NB4 (cell line): ENCODE results near the gene PTPN2.
"Not testable (repeated sequence)": the region's sequence is repeated elsewhere in the genome, so short reads cannot be mapped to it uniquely, and the experiment has no call there.

Experiments
- DNase-seq: peaks from one replicate; pipeline ENCODE4 v3.0.0; 2010; ENCODE audit warnings: low read depth
- H3K4me3 ChIP-seq: one replicate; pipeline ENCODE4 v1.5.1; 2011; ENCODE audit warnings: mild to moderate bottlenecking, low read depth, low read length, moderate library complexity
- MYC ChIP-seq: IDR thresholded peaks from 2 replicates; pipeline ENCODE4 v1.6.1; 2011; ENCODE audit warnings: low read depth, low read length
- POLR2A ChIP-seq: IDR thresholded peaks from 2 replicates; pipeline ENCODE4 v1.6.1; 2011; ENCODE audit warnings: mild to moderate bottlenecking; ENCODE audit not compliant: insufficient read length; ENCODE audit errors: extremely low read depth
- TF ChIP-seq, protein P1 (sequence below): IDR thresholded peaks from 2 replicates; pipeline ENCODE4 v1.6.1; 2011; ENCODE audit warnings: low read depth, low read length
- TF ChIP-seq, protein P2 (sequence below): IDR thresholded peaks from one replicate; pipeline ENCODE4 v1.5.1; 2012; ENCODE audit warnings: low read depth, low read length

The PTPN2 gene

DNA sequence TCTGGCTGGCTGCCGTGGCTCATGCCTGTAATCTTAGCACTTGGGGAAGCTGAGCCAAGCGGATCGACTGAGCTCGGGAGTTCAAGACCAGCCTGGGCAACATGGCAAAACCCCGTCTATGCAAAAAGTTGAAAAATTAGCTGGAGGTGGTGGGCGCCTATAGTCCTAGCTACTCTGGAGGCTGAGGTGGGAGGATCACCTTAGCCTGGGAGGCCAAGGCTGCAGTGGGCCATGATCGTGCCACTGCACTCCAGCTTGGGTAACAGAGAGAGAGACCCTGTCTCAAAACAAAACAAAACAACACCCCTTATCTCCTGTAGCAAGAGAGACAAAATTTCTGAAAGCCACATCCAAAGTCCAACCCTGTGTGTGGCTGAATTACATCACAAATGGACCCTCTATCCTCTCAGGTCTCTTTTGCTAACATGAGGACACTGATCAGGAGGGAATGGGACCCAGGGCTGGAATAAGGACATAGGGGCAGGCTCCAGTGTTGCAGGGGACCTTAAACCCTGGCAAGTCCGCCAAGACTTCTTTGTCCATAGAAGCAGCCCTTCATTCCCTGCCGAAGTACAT, 116.4 kb downstream of the PTPN2 start:
- TF ChIP-seq, protein P1, sequence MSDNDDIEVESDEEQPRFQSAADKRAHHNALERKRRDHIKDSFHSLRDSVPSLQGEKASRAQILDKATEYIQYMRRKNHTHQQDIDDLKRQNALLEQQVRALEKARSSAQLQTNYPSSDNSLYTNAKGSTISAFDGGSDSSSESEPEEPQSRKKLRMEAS: no peak
- TF ChIP-seq POLR2A (no peak), MYC (no peak)
- TF ChIP-seq, protein P2, sequence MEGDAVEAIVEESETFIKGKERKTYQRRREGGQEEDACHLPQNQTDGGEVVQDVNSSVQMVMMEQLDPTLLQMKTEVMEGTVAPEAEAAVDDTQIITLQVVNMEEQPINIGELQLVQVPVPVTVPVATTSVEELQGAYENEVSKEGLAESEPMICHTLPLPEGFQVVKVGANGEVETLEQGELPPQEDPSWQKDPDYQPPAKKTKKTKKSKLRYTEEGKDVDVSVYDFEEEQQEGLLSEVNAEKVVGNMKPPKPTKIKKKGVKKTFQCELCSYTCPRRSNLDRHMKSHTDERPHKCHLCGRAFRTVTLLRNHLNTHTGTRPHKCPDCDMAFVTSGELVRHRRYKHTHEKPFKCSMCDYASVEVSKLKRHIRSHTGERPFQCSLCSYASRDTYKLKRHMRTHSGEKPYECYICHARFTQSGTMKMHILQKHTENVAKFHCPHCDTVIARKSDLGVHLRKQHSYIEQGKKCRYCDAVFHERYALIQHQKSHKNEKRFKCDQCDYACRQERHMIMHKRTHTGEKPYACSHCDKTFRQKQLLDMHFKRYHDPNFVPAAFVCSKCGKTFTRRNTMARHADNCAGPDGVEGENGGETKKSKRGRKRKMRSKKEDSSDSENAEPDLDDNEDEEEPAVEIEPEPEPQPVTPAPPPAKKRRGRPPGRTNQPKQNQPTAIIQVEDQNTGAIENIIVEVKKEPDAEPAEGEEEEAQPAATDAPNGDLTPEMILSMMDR: no peak
- DNase-seq: no peak
- H3K4me3 ChIP-seq: no peak overlapping the region

DNA sequence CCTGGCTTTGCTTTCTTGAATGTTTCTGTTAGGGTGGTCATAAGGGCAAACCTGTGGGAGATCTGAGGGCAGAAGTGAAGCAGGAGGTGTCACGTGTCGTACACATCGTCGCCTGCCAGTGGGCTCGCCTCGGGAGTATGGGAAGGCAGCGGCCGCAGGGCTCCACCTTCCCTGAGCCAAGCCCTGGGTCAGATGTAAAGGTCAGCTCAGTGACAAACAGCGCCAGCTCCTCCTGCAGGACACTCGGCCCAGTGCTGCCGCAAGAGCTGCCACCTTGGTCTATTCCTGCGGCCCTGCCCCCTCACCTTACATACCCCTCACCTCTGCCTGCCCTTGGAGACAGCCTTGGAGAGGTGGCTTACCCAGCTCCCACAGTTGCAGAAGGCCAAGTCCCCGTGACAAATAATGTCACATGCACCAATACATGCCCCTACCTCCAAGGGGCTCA, 117.0 kb downstream of the PTPN2 start:
- DNase-seq: no peak
- H3K4me3 ChIP-seq: no peak overlapping the region
- TF ChIP-seq MYC: no peak

DNA sequence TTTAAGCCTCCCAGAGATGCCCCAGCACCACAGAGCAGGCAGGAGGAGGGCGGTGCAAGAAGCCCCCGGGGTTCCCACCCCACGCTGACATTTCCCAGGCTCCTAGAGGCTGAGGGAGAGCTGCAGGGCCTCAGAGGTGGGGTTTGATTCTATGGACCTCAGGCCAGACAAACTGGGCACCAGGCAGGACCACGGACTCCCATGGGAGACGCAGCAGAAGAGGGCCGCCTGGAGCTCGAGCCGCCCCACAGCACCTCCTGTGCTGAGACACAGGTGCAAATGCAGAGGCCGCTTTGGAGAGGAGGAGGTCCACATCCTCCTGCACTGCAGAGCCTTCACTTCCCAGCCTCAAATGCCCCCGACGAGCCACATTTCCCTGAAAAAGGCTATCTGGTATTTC, 118.5 kb downstream of the PTPN2 start:
- TF ChIP-seq, protein P2: no peak
- no peak for TF ChIP-seq MYC
- TF ChIP-seq, protein P1: no peak
- no peak for TF ChIP-seq POLR2A
- no peak overlapping the region for H3K4me3 ChIP-seq
- DNase-seq: no peak

DNA sequence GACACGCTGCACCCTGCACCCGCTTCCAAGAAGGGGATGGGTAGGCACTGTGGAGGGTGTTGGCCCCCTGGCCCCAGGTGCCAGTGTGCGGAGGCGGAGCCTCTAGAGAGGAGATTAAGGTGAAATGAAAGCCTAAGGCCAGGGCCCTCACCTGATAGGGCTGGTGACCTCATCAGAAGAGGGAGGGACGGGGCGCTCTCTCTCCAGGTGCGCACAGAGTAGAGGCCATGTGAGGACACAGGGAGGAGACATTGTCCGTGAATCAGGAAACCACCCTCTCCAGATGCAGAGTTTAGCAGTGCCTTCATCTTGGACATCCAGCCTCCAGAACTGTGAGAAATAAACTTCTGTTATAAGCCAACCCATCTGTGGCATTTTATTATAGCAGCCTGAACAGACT, 118.9 kb downstream of the PTPN2 start:
- DNase-seq: no peak

DNA sequence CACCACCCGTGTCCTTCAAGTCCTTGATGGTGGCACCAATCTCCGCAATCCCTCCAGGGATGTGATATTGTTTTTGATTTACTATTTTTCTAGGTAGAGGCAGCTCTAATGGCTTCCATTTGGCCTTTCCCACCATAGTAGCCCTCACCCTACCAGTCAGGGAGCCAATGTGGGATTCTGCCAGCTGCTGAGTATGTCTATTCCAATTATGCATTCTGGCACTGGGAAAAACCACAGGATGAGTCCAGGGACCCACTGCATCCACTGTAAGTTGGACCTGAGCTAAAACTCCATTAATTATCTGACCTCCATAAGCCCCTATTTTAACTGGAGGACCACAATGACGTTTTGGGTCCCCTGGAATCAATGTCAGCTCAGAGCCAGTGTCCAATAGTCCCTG, 125.5 kb downstream of the PTPN2 start:
- DNase-seq, H3K4me3 ChIP-seq: not testable (repeated sequence)

More for the DNA sequence above, 118.9 kb downstream of the PTPN2 start:
- no peak overlapping the region for H3K4me3 ChIP-seq
- TF ChIP-seq, protein P2: no peak
- TF ChIP-seq MYC (no peak), POLR2A (no peak)
- TF ChIP-seq, protein P1: no peak

DNA sequence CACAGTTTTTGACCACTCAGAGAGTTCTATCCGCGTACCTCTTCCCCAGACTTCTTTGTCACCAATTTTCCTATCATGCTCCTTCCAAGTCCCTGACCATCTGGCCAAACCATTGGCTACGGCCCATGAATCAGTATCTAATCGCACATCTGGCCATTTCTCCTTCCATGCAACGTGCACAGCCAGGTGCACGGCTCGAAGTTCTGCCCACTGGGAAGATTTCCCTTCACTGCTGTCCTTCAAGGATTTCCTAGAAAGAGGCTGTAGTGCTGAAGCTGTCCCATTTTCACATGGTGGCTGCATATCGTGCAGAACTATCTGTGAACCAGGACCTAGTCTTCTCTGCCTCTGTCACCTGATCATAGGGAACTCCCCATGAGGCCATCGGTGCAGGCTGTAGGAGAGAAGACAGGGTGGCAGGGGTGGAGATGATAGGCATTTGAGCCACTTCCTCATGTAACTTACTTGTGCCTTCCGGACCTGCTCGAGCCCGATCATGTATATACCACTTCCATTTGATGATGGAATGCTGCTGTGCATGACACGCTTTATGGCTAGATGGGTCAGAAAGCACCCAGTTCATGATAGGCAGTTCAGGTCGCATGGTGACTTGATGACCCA, 127.3 kb downstream of the PTPN2 start:
- not testable (repeated sequence) for DNase-seq, H3K4me3 ChIP-seq

DNA sequence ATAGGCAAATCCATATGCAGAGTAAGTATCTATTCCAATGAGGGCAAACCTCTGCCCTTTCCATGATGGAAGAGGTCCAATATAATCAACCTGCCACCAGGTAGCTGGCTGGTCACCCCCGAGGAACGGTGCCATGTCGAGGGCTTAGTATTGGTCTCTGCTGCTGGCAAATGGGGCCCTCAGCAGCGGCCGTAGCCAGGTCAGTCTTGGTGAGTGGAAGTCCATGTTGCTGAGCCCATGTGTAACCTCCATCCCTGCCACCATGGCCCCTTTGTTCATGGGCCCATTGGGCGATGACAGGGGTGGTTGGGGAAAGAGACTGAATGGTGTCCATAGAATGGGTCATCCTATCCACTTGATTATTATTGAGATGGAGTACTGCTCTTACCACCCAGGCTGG, 128.4 kb downstream of the PTPN2 start:
- H3K4me3 ChIP-seq, DNase-seq: not testable (repeated sequence)

DNA sequence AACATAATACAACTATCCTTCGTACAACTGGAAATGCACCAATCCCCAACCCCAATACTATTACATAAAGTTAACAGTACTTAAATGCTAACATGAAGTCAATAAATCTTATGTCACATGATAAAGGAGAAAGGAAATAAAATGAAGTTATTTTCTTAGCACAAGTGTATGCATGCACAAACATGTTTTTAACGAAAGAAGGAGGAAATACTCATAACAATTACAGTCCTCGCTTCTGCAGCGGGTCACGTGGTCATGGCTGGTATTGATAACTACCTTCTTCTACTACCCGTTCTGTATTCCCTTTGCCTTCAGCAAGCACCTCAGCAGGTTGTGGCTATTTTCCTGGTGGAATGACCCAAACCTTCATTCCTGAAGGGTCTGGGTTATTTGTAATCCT, 129.5 kb downstream of the PTPN2 start:
- H3K4me3 ChIP-seq: no peak overlapping the region
- no peak for DNase-seq
- no peak for TF ChIP-seq POLR2A
- TF ChIP-seq, protein P2: no peak
- TF ChIP-seq, protein P1: no peak
- TF ChIP-seq MYC: no peak
